GM19035 (cell line): ENCODE measurements around the gene MFSD11.
"Not testable (repeated sequence)": the region's sequence is repeated elsewhere in the genome, so short reads cannot be mapped to it uniquely, and the experiment has no call there.

ENCODE experiments used
- ATAC-seq: cut with Tn5 transposase; IDR thresholded peaks from one replicate; pipeline ENCODE4 v1.9.1; 2021; ENCODE audit not compliant: unreplicated experiment

The MFSD11 gene

DNA sequence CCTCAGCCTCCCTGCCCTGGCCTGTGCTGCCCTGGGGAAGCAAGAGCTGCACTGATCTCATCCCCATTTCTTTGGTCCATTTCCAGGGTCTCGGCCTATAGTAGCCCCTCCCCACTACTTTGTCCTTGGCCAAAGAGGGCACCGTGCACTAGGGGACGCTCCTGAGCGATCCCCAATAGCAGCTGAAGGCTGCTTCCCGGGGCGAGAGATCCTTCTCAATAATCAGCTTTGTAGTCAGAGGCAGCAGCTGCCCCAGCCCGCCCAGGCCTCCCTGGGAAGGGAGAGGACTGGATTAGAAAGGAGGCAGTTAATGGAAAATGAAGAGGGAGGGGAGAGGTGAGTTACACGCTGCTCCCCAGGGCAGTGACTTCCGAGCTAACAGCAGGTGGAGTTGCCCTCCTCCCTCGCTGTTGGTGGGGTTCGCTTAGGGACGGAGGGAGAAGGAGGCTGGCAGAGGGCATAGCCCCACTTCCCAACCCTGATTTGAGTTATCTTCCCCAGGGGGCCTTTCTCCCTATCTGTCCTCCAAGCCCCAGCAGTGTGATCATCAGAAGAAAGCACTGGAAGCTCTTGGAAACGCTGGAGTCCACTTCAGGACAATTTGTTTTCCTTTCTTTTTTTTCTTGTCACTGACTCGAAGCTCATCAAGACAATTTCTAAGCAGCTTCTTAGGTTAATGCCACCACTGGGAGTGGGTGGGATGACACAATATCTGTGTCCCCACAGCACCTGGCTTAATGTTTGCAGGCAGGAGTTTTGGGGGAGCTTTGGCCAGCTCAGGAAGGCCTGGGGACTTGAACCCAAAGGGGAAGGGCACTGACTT lies 29.7 kb upstream of the MFSD11 start:
- ATAC-seq: no peak

DNA sequence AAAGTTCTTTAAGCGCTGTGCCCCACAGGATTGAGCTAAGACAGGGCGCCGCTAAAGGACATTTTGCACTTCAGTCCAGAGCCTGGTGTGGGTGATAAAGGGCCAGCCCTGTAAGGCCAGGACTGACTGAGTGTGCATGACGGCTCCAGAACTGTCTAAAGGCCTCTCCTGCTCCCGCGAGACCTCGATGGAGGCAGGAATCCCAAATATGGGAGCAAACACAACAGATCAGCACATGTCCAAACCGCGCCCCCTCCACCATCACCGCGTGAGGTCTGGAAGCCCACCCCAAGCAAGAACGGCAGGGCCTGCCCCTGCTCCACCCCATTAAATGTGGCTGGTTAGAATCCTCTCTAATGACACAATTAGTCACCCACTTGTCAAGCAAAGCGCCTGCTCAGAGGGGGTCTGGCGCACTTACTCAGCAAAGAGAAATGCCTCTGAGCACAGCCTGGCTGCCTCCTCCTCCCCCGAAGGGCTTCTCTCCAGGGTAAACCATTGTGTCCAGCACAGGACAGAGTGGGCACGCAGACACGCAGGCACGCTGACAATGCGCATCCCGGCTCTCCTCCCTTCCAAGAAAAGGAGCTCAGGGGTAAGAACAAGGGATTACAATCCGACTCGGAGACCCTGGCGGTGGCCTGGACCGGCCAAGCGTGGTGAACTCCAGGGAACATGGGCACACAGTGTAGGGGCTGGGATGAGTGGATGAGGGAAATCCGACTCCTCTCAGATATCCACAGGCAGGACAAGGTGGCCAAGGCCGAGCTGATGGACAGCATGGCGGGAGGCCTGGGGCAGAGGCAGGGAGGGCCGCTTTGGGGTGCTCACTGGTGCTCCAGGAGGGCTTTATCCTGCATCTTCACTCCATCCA lies 28.6 kb upstream of the MFSD11 start:
- ATAC-seq: no peak

GRCh38 chr17:76709951-76710862 lies 27.7 kb upstream of the MFSD11 start:
- not testable (repeated sequence) for ATAC-seq

DNA sequence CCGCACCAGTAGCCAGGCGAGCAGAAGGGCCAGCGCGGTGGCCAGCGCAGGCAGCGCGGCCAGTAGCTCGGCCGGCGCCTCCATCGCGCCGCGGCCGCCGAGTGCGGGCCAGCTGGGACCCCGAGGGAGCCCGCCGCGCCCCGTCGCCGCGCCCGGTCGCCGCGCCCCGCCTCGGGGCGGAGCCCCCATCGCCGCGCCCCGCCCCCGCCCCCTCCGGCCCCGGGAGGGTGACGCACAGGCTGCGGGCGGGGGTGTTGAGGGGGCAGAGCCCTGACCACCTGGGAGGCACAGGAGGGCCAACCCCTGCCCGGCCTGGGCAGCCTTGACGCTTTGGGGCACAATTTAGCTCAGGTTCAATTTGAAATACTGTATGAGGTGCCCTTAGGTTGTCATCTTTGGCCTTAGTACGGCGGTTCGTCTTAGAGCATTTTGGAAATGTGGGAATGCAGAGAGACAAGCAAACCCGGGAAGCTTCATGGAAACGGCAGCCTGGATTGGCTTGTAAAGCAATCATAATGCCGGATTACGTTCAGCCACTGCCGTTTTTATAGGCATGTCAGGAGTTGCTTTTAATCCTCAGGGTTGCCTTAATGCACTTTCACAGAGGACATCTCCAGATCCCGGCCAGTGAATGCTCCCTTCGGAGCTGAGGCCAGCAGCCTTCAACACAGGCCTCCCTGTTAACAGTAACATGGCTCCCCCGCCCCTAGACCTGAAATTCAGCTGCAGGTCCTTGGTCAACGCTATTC lies 26.9 kb upstream of the MFSD11 start, which contains the start of gene MXRA7:
TSS of gene MXRA7 (minus strand) at position 103 of the 749 bp plus-strand sequence. CDS start at position 84, 19 bp downstream.
- ATAC-seq: no peak

DNA sequence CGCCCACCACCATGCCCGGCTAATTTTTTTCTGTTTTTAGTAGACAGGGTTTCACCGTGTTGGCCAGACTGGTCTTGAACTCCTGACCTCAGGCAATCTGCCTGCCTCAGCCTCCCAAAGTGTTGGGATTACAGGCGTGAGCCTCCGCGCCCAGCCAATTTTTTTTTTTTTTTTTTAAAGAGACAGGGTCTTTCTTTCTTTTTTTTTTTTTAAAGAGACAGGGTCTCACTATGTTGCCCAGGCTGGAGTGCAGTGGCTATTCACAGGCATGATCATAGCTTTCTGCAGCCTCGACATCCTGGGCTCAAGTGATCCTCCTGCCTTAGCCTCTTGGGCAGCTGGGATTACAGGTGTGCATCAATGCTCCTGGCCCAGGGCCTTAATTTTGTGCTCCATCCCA lies 25.6 kb upstream of the MFSD11 start:
- ATAC-seq: not testable (repeated sequence)

DNA sequence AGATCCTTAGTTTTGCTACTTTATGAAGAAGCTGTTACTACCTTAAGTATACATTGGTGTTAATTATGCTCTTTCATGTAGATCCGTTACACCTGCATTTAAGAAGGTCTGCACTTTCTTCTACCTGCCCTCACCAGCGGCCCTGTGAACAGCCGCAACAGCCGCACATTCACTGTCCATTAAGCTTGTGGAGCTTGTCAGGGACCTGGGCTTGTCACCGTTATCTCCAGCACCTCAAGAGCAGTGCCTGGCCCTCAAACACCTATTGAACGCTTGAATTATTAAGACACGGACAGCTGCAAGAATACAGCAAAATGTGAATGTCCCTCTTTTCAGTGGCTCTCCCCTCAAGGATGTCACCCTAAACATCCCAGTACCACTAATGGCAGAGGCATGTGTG lies 24.2 kb upstream of the MFSD11 start:
- ATAC-seq: no peak

DNA sequence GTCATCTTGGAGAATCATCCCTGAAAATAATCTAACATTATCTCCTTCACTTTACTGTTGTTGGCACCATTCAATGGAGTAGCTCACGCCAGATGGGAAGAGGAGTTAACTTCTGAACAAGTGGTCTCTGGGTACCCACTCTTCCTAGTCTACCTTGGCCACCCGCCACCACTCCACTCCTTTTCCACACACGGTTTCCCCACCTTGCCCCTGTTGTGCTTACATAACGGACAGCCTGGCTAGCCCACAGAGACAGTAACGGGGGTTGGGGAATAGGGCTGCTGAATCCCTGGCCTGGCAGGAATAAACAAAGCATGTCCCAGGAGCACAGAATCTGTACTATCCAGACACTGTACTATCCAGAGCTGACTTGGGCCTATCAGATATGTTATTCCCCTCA lies 23.6 kb upstream of the MFSD11 start:
- no peak for ATAC-seq

DNA sequence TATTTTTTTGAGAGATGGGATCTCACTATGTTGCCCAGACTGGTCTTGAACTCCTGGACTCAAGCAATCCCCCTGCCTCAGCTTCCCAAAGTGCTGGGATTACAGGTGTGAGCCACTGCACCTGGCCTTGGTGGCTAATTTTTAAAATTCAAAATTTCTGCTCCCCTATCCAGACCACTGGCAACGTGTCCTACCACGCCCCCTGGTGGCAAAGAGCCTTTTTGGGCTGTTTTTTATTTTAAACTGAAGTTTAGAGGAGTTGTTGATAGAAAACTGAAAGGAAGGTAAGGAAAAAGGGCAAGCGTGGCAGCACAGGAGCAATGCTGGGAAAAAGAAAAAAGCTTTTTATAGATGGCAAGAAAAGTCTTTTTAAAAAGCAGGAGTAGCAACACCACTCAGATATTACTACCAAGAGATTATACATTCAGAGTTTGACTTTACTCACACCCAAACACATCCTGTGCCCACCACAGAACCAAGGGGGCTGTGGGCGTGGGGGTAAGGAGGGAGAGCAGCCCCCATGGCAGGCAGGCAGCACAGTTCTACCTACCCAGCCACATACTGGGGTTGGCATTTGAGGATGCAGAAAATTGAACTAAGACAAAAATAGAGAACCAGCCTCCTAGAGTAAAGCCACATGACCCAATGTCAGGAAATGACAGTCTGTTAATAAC lies 23.0 kb upstream of the MFSD11 start:
- ATAC-seq: no peak

DNA sequence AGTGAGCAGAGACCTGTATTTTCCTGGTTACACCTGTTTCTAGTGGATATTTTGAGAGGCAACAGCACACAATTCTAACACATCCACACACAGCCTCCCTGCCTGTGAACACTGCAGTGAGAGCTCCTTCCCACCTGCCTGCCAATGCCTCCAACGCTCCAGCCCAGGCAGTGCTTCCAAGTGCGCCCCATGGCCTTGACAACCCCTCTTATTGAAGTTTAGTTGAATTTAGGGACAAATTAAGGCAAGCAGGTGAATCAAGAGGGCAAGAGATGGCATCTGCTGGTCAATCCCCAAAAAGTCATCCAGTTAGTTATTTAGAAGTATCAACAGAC lies 22.5 kb upstream of the MFSD11 start:
- ATAC-seq: no peak

DNA sequence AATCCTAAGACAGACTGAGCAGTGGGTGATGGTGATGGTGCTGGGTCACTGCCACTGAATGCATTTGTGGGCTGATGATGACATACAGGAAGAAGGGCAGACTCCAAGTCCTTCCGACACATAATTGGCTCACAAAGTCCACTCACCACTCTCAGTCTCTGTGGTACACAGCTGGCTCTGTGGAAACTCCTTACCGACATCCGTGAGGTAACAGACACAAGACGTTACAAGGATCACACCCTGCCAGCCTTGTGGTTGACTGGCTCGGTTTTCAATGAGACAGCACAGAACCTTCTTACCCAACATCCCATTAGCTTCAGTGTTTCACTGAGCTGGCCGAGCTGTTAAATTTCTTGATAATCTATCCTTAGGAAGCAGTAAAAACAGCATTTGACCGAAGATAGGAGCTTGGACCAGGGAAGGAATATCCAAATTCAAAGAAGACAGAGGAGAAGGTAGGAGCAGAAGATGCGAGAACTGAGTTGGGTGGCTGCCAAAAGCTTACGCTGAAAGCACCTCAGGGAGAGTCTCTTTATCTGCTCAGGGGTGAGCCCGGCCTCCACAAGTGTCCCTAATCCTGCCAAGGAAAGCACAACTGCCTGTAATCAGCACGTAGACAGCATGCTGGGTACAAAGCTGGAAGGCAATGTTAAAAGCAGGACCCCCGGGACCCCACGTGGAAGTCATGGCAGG lies 21.6 kb upstream of the MFSD11 start:
- no peak for ATAC-seq

GRCh38 chr17:76716839-76717215 lies 21.1 kb upstream of the MFSD11 start:
- ATAC-seq: no peak

DNA sequence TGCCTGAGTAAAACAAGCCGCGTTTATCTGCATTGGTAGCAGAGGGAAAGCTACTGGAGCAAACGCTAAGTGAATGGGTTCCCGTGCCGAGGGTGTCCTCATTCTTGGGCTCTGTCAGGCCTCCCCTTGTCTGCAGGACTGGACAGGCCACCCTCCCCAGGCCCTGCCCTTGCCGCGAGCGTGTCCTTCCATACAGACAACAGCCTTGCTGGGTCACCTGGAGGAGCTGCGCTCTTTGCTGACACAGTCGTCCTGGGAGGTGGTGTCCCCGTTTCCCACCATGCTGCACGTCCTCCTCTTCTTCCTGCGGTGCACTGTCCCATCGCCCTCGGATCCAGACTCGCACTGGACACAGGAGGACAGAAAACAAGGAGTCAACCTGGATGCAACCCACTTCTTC lies 19.4 kb upstream of the MFSD11 start:
- ATAC-seq: no peak

DNA sequence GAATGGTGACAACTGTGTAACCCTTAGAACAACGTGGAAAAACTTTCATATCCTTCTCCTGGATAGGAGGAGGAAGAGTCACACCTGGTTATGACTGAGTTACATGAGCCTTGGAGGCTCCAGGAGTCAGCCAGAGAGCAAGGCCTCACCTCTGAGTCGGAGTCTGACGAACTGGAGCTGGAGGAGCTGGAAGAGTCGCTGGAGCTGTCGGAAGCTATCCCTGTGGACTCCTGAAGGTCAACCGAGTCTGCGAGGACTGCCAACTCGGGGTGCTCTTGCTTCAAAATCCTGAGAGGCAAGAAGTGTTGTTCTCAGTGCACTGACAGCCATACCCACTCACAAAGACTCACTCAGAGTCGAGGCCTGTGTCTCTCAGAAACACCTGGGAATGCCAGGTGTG lies 17.7 kb upstream of the MFSD11 start:
- ATAC-seq: no peak

DNA sequence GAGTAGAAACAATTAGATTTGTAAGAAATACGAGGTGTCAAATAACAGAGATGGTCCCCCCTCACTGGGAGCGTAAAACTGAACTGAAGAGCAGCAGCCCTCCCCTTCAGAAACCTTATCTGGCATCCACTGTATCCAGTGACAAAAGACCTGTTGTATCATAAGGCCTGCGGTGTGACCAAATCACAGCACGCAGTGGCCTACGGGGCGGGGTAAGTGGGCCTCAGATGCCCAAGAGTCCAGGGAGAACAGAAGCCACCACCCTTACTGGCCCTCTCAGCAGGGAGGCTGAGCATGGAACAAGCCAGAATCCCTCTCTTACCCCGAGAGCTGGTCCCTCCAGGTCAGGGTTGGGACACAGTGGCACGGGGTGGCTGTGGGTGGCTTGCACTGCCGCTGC lies 17.0 kb upstream of the MFSD11 start:
- no peak for ATAC-seq

DNA sequence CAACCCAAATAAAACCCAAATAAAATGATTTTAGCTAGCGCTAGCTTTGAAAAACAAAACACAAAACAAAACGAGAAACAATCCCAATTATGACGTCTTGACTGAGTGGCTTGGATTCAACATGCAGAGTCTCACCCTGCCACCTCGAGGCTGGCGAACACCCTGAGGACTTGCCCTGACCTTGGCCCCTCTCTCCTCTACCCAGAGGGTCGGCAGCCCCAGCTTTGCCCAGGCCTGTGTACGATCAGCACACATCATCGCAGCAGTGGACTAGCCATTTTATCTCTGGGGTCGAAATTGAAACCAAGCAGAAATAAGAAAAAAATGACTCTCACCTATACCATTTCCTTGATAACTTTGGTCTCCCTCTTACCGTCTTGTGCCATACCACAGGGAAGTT lies 16.5 kb upstream of the MFSD11 start:
- no peak for ATAC-seq

DNA sequence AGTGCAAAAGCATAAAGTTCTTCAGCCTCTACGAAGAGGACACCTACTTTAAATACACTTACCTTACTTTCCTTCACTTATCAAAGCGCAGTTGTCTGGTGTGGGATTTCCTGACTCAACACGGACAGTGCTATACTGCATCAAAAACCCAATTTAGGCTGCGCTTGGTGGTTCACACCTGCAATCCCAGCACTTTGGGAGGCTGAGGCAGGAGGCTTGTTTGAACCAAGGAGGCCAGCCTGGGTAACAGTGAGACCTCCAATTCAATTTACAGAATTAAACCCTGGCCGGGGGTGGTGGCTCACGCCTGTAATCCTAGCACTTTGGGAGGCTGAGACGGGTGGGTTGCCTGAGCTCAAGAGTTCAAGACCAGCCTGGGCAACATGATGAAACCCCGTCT lies 15.6 kb upstream of the MFSD11 start:
- ATAC-seq: no peak

DNA sequence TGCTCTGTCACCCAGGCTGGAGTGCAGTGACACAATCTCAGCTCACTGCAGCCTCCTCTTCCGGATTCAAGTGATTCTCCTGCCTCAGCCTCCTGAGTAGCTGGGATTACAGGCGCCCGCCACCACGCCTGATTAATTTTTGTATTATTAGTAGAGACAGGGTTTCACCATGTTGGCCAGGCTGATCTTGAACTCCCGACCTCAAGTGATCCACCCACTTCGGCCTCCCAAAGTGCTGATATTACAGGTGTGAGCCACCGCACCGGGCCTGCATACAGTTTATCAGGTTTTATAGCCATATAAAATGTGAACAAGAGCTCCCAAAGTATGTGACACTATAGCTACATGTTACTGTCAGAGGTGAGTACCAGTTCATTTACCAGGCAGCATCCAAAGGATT lies 14.9 kb upstream of the MFSD11 start:
- ATAC-seq: not testable (repeated sequence)

DNA sequence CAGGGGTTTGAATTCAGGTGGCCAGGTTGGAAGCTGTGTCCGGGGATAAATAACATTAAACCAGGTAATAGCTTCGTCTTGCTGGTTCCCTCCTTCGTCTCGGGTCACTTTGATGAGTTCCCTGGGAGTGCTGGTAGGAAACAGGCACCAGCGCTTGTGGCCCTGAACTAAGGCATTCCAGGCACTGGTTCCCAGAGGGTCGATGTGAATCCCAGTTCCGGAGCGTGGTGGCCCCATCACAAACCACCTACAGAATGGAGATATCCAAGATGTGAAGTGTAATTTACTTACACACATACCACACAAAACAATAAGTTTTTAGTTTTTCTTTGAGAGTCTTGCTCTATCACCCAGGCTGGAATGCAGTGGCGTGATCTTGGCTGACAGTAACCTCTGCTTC lies 14.1 kb upstream of the MFSD11 start:
- no peak for ATAC-seq

DNA sequence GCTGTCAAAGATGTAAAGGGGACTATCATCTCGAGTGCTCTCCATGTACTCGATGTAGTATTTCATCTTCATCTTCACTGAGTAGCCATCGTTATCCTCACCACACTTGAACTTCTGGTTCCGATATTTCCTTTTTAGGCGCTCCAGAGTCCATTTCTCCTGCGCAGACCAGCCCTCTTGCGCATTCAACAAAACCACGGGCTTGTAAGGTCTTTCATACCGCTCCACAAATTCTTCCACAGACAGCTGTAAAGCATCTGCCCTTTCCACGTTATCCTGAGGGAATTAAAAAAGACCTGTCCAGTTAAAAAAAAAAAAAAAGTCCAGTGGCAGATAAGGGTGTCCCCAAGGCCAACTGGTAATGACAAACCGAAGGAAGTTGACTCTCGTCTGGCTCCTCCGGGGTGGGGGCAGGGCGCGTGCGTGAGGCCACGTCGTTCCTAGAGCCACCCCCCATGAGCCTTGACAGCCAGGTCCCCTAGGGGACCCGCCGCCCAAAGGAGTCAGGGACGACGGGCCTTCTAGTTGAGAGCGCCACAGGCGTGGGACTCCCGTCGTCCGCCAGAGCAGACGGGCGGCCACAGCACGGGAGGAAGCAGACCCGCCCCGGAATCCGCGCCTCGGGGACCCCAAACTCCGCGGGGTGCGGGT lies 12.2 kb upstream of the MFSD11 start:
- peak; percentile 15 for ATAC-seq
